IMR-90 (cell line): ENCODE results near the gene SLC66A2. TPM values are rescaled to one million over a fixed set of nuclear protein-coding genes. Genes with fewer than 3 reads are reported as not detected.

Experiments used
- ATAC-seq: fragments of 200-7000 bp; cut with Tn5 transposase; 2 replicates; pipeline ENCODE4 v1.9.1; 2020; ENCODE audit warnings: low read depth, mild to moderate bottlenecking, moderate library complexity
- BruUV-seq: library from RNA; stranded (reverse); fragments of 400-500 nt; replicated peaks from 2 replicates; lab custom pipeline; 2021; lab: Mats Ljungman, UMichigan
- CTCF ChIA-PET: fragments of 300-600 bp; formaldehyde crosslinking; extraction: SDS; loops from one replicate; lab custom pipeline; 2021; ENCODE audit warnings: antibody characterized with exemption; lab: Yijun Ruan, JAX
- POLR2A ChIA-PET: fragments of 300-600 bp; sonication (Branson Sonifier 250); formaldehyde crosslinking; loops from one replicate; lab custom pipeline; 2022; ENCODE audit warnings: antibody characterized with exemption; ENCODE audit not compliant: unreplicated experiment; lab: Charles Lee
- DNase-seq: peaks from one replicate; pipeline ENCODE4 v3.0.0; 2013
- H2AFZ ChIP-seq: replicated peaks from 2 replicates; pipeline ENCODE3; 2013; ENCODE audit warnings: low read length, mild to moderate bottlenecking; ENCODE audit not compliant: poor library complexity
- H2AK5ac ChIP-seq: 2 replicates; pipeline ENCODE4 v1.6.1; 2013; ENCODE audit warnings: low read depth, low read length, inconsistent platforms
- H2AK9ac ChIP-seq: replicated peaks from 2 replicates; pipeline ENCODE3; 2013; ENCODE audit warnings: mild to moderate bottlenecking, low read depth, low read length, moderate library complexity; ENCODE audit not compliant: poor library complexity
- H2BK120ac ChIP-seq: 2 replicates; pipeline ENCODE4 v1.6.1; 2013; ENCODE audit warnings: low read depth, low read length, inconsistent platforms
- H2BK15ac ChIP-seq: 3 replicates; pipeline ENCODE4 v1.6.1; 2013; ENCODE audit warnings: low read depth, low read length, inconsistent platforms
- H2BK20ac ChIP-seq: 2 replicates; pipeline ENCODE4 v1.6.1; 2013; ENCODE audit warnings: low read depth, mild to moderate bottlenecking, inconsistent platforms, low read length, moderate library complexity
- H2BK5ac ChIP-seq: 2 replicates; pipeline ENCODE4 v1.6.1; 2013; ENCODE audit warnings: mild to moderate bottlenecking, low read depth, low read length, inconsistent platforms; ENCODE audit not compliant: poor library complexity, severe bottlenecking
- H3K14ac ChIP-seq: replicated peaks from 2 replicates; pipeline ENCODE4 v1.6.1; 2013; ENCODE audit warnings: low read depth, low read length, inconsistent platforms
- H3K18ac ChIP-seq: 2 replicates; pipeline ENCODE4 v1.6.1; 2013; ENCODE audit warnings: low read depth, low read length, control low read depth
- H3K23ac ChIP-seq: 2 replicates; pipeline ENCODE4 v1.6.1; 2013; ENCODE audit warnings: low read depth, low read length, inconsistent platforms
- H3K27ac ChIP-seq: 2 replicates; pipeline ENCODE4 v1.5.1; 2013; ENCODE audit warnings: mild to moderate bottlenecking, control low read depth, low read length; ENCODE audit not compliant: insufficient read depth
- H3K27me3 ChIP-seq: 2 replicates; pipeline ENCODE4 v1.6.1; 2013; ENCODE audit warnings: low read length; ENCODE audit not compliant: control insufficient read depth, insufficient read depth
- H3K36me3 ChIP-seq: 2 replicates; pipeline ENCODE4 v1.6.1; 2013; ENCODE audit warnings: low read length, mixed read lengths; ENCODE audit not compliant: control insufficient read depth, insufficient read depth
- H3K4ac ChIP-seq: 2 replicates; pipeline ENCODE4 v1.6.1; 2013; ENCODE audit warnings: low read depth, low read length, inconsistent platforms
- H3K4me1 ChIP-seq: 2 replicates; pipeline ENCODE4 v1.6.1; 2013; ENCODE audit warnings: low read length, mixed read lengths; ENCODE audit not compliant: control insufficient read depth, insufficient read depth
- H3K4me2 ChIP-seq: 2 replicates; pipeline ENCODE4 v1.6.1; 2013; ENCODE audit warnings: low read depth, mild to moderate bottlenecking, control low read depth, low read length, moderate library complexity
- H3K4me3 ChIP-seq: 2 replicates; pipeline ENCODE4 v1.5.1; 2013; ENCODE audit warnings: low read depth, mild to moderate bottlenecking, control low read depth, low read length, moderate library complexity; ENCODE audit not compliant: insufficient read depth
- H3K56ac ChIP-seq: 2 replicates; pipeline ENCODE4 v1.6.1; 2013; ENCODE audit warnings: low read length, inconsistent platforms; ENCODE audit not compliant: insufficient read depth; ENCODE audit errors: extremely low read depth
- H3K79me1 ChIP-seq, 2 experiments: 2 replicates each; pipeline ENCODE4 v1.6.1; 2013; ENCODE audit warnings: low read length in 2 of 2, inconsistent platforms in 1 of 2, low read depth in 1 of 2
- H3K9ac ChIP-seq: 2 replicates; pipeline ENCODE4 v1.6.1; 2013; ENCODE audit warnings: low read depth, low read length, control low read depth
- H3K9me1 ChIP-seq: 2 replicates; pipeline ENCODE4 v1.6.1; 2013; ENCODE audit warnings: low read length, inconsistent platforms; ENCODE audit not compliant: insufficient read depth
- H3K9me3 ChIP-seq: 2 replicates; pipeline ENCODE4 v1.6.1; 2013; ENCODE audit warnings: low read length; ENCODE audit not compliant: control insufficient read depth, insufficient read depth
- H4K20me1 ChIP-seq: 2 replicates; pipeline ENCODE4 v1.6.1; 2013; ENCODE audit warnings: low read length, inconsistent platforms; ENCODE audit not compliant: insufficient read depth
- H4K5ac ChIP-seq: 2 replicates; pipeline ENCODE4 v1.6.1; 2013; ENCODE audit warnings: mild to moderate bottlenecking, low read depth, low read length, control low read depth
- H4K8ac ChIP-seq, 2 experiments: 2 replicates each; pipeline ENCODE4 v1.6.1; 2013; ENCODE audit warnings: low read depth in 2 of 2, low read length in 2 of 2, control low read depth in 1 of 2, inconsistent platforms in 1 of 2
- H4K91ac ChIP-seq: 2 replicates; pipeline ENCODE4 v1.6.1; 2013; ENCODE audit warnings: low read depth, low read length, inconsistent platforms; ENCODE audit not compliant: insufficient read depth
- BHLHE40 ChIP-seq: fragments of 150-350 bp; IDR thresholded peaks from 2 replicates; pipeline ENCODE4 v1.6.1; 2016; ENCODE audit warnings: mild to moderate bottlenecking, low read depth, low read length
- CEBPB ChIP-seq: IDR thresholded peaks from 2 replicates; pipeline ENCODE4 v1.6.1; 2012; ENCODE audit warnings: low read depth, low read length, improper control_type of control experiment
- MXI1 ChIP-seq: IDR thresholded peaks from 2 replicates; pipeline ENCODE4 v1.6.1; 2012; ENCODE audit warnings: low read depth, mild to moderate bottlenecking, low read length, moderate library complexity, borderline replicate concordance
- NFE2L2 ChIP-seq: fragments of 150-350 bp; IDR thresholded peaks from 2 replicates; pipeline ENCODE4 v1.6.1; 2016; ENCODE audit warnings: low read depth, mild to moderate bottlenecking, low read length
- RAD21 ChIP-seq: IDR thresholded peaks from 2 replicates; pipeline ENCODE4 v1.6.1; 2012; ENCODE audit warnings: low read length, improper control_type of control experiment
- SMC3 ChIP-seq: fragments of 150-350 bp; IDR thresholded peaks from 2 replicates; pipeline ENCODE4 v1.6.1; 2016; ENCODE audit warnings: low read depth, mild to moderate bottlenecking, antibody characterized with exemption, low read length, moderate library complexity
- WGBS, 2 experiments: methylation state at CpG; one replicate each; pipeline versions ENCODE4 v1.1.5 to v1.1.7; 2013; ENCODE audit warnings: missing lambda C conversion rate in 2 of 2; ENCODE audit not compliant: insufficient read length in 1 of 2; ENCODE audit errors: extremely low coverage in 2 of 2; 5-methylcytosine and 5-hydroxymethylcytosine counted together
- dilution Hi-C: fragments of 300-500 bp; cut with HindIII; formaldehyde crosslinking; loops from one replicate; pipeline ENCODE4 v1.14.3; 2018; ENCODE audit warnings: low sequenced_read_pairs; ENCODE audit not compliant: unreplicated experiment
- in situ Hi-C: fragments of 300-500 bp; cut with MboI; formaldehyde crosslinking; loops from 3 replicates; pipeline ENCODE4 v1.14.3; 2019; ENCODE audit warnings: low sequenced_read_pairs, inconsistent platforms, mixed read lengths
- intact Hi-C: fragments of 100-400 bp; cut with micrococcal nuclease; formaldehyde crosslinking; loops from 2 replicates; pipeline ENCODE4 v1.10.0; 2022
- polyA plus RNA-seq, 3 experiments: library from polyadenylated mRNA; depleted of rRNA; stranded (reverse); fragments of >200 nt; gene quantifications; 2 replicates each; pipeline ENCODE4 v1.2.3, GENCODE V29; 2012; ENCODE audit warnings: low replicate concordance in 1 of 3
- total RNA-seq: library from RNA; depleted of rRNA; stranded (reverse); fragments of >200 nt; gene quantifications from 2 replicates; pipeline ENCODE4 v1.2.3, GENCODE V29; 2012
- TF ChIP-seq, protein P1 (sequence below): fragments of 150-350 bp; IDR thresholded peaks from 2 replicates; pipeline ENCODE4 v1.6.1; 2016; ENCODE audit warnings: low read depth, mild to moderate bottlenecking, low read length, moderate library complexity, borderline replicate concordance
- TF ChIP-seq, protein P2 (sequence below): fragments of 150-350 bp; IDR thresholded peaks from 2 replicates; pipeline ENCODE4 v1.6.1; 2017; ENCODE audit warnings: mild to moderate bottlenecking, antibody characterized with exemption, low read length, low read depth
- TF ChIP-seq, protein P3 (sequence below): conservative IDR thresholded peaks from 2 replicates; pipeline ENCODE4 v1.5.1; 2012; ENCODE audit warnings: mild to moderate bottlenecking, low read depth, low read length, improper control_type of control experiment

SLC66A2 gene
- total and polyA plus RNA-seq, 2 of the 4 experiments (the other 2 are of a cell fraction): 17.6 to 23.5 TPM

GRCh38 chr18:79905389-79905911, 46.0 kb downstream of the SLC66A2 start:
- Histone ChIP-seq H3K9me1 (no peaks in the 10 kb centered on the region), H3K56ac (no peak overlapping the region), H2AFZ (no peak overlapping the region), H2AK5ac (no peak overlapping the region), H2BK5ac (no peak overlapping the region), H3K4me1 (peaks cover 4% of the 10 kb centered on the region), H3K4me3 (no peak overlapping the region), H2BK20ac (no peak overlapping the region), H3K4ac (no peak overlapping the region), H3K27me3 (no peaks in the 10 kb centered on the region), H2AK9ac (no peak overlapping the region), H3K79me1 (peaks cover 0 to 7% of the 10 kb centered on the region in 2 experiments; a peak in 2 of 4 replicates), H4K5ac (no peak overlapping the region), H2BK15ac (no peak overlapping the region), H3K36me3 (peaks cover 34% of the 10 kb centered on the region), H4K8ac (no peak overlapping the region), H3K9ac (no peak overlapping the region), H4K20me1 (no peaks in the 10 kb centered on the region; the same call in 1 of the 2 replicates), H3K4me2 (no peak overlapping the region), H2BK120ac (no peak overlapping the region), H3K14ac (no peak overlapping the region), H4K91ac (no peak overlapping the region), H3K23ac (no peak overlapping the region), H3K27ac (no peak overlapping the region), H3K9me3 (peaks cover 5% of the 10 kb centered on the region; the same call in 1 of the 2 replicates), H3K18ac (no peak overlapping the region)
- TF ChIP-seq MXI1 (no peak), RAD21 (no peak), NFE2L2 (no peak), BHLHE40 (peak; percentile 49; the same call in 1 of the 2 replicates), CEBPB (0 out of 2 replicates have a peak, but pooled peaks have one; percentile 23), SMC3 (no peak)
- TF ChIP-seq, protein P1, sequence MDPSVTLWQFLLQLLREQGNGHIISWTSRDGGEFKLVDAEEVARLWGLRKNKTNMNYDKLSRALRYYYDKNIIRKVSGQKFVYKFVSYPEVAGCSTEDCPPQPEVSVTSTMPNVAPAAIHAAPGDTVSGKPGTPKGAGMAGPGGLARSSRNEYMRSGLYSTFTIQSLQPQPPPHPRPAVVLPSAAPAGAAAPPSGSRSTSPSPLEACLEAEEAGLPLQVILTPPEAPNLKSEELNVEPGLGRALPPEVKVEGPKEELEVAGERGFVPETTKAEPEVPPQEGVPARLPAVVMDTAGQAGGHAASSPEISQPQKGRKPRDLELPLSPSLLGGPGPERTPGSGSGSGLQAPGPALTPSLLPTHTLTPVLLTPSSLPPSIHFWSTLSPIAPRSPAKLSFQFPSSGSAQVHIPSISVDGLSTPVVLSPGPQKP: no peak
- TF ChIP-seq, protein P2, sequence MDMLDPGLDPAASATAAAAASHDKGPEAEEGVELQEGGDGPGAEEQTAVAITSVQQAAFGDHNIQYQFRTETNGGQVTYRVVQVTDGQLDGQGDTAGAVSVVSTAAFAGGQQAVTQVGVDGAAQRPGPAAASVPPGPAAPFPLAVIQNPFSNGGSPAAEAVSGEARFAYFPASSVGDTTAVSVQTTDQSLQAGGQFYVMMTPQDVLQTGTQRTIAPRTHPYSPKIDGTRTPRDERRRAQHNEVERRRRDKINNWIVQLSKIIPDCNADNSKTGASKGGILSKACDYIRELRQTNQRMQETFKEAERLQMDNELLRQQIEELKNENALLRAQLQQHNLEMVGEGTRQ: no peak
- TF ChIP-seq, protein P3, sequence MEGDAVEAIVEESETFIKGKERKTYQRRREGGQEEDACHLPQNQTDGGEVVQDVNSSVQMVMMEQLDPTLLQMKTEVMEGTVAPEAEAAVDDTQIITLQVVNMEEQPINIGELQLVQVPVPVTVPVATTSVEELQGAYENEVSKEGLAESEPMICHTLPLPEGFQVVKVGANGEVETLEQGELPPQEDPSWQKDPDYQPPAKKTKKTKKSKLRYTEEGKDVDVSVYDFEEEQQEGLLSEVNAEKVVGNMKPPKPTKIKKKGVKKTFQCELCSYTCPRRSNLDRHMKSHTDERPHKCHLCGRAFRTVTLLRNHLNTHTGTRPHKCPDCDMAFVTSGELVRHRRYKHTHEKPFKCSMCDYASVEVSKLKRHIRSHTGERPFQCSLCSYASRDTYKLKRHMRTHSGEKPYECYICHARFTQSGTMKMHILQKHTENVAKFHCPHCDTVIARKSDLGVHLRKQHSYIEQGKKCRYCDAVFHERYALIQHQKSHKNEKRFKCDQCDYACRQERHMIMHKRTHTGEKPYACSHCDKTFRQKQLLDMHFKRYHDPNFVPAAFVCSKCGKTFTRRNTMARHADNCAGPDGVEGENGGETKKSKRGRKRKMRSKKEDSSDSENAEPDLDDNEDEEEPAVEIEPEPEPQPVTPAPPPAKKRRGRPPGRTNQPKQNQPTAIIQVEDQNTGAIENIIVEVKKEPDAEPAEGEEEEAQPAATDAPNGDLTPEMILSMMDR: no peak
- BruUV-seq: no TSS peak
- POLR2A ChIA-PET: no interaction called here
- in situ Hi-C loops (no loop called here), dilution Hi-C loops (no loop called here), intact Hi-C loops (no loop called here)
- WGBS, 2 experiments: 95% methylated on average over 11 of the region's 21 CpGs; no CpG with 5 or more reads in 1 of the 2 experiments
- DNase-seq: peak; percentile 54
- peak; percentile 50 for ATAC-seq
- CTCF ChIA-PET: no interaction called here
